SIG-M5 (cell line): ENCODE data around the gene KRTAP23-1.

ENCODE experiments used
- DNase-seq: peaks from one replicate; lab custom pipeline; 2025; lab: John Stamatoyannopoulos, UW

KRTAP23-1 gene

DNA sequence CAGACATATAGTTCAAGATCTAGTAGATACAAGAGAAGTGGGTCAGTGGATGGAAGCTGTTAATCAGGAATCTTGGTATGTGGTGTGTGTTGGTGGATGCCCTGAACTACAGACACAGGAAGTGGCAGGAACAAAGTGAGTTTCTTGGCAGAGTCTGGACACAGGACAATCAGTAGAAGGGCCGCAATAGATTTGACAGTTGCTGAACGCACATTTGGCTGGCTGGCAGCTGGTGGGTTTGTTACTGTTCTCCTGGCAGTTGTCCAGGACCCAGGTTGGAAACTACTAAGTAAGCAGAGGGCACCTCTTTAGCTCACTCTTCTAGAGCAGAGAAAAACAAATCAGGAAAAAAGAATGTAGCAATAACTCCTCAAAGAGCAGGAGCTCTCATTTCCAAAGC, 41.5 kb downstream of the KRTAP23-1 start:
- DNase-seq, result no peak

DNA sequence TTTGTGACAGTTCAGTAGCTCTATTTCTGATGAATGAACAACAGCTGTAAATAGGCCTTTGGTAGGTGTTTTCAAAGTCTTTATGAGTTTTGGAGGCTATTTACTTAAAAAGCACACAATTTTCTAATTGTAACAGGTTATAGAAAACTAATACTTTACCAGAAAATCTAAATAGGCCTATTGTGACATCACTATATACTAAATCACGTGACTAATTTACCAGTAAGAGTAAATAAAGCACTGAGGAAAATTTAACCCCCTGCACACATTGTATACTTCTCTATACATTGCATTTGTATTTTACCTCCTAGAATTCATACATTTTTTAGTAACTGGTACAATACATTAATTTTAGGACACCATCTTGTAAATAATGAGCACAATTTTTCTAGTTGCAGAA, 43.3 kb downstream of the KRTAP23-1 start:
- DNase-seq, result no peak
